GM21423 (cell line): Measurements from ENCODE around the gene PREX1.

Source experiments
- ATAC-seq: cut with Tn5 transposase; IDR thresholded peaks from one replicate; pipeline ENCODE4 v1.9.1; 2021; ENCODE audit warnings: mild to moderate bottlenecking, moderate library complexity; ENCODE audit not compliant: unreplicated experiment

PREX1 gene

DNA sequence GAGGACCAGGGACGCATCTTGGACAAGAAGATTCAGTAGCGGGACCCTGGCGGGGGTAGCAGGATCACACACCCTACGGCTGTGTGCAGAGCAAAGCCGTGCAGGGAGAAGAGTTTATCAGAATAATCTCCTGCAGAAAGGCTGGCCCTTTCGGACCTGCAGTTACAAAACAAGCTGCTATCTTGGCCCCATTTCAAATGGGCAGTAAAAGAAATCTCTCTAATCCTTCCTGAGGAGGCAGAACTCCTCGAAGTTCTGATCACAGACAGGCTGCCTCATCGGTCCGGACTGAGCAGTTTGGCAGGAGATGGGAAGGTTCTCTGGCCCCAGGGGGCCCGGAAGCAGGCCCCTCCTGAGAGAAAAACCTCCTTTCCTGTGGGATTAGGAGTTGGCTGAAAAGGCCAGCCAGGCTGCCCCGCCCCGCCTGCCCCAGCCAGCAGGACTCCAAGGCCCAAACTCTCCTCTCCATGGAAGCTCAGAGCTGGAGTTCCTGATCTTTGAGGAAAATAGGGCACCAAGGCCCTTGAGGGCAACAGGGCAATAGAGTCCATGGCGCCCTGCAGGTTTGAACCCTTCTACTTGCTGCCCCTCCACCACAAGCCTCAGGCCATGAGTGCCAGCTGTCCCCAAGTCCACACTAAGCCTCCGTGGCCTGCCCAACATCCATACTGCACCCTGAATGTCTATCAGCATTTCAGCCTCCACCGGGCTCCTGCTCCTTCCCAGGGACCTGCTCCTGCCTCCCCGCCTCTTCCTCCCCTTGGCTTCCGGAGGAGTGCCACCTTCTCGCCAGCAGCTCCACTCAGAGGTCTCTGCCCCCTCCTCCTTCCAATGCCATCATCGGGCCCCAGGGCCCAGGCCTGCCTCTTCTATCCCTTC, 141.3 kb downstream of the PREX1 start:
- no peak for ATAC-seq

DNA sequence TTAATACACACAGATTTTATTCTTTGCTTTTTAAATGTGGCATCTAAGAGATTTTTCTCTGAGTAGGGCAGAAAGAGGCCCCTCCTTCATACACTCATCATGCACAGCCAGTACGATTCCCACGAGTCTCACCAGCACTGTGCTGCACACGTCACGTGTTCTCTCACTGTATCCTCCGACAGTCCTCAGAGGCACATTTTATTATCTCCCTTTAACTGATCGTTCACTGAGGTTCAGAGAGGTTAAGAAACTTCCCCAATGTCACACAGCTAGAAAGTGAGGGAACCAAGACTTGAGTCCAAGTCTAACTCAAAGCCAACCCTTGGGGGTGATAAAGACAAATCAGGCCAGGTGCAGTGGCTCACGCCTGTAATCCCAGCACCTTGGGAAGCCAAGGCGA, 142.5 kb downstream of the PREX1 start:
- no peak for ATAC-seq

DNA sequence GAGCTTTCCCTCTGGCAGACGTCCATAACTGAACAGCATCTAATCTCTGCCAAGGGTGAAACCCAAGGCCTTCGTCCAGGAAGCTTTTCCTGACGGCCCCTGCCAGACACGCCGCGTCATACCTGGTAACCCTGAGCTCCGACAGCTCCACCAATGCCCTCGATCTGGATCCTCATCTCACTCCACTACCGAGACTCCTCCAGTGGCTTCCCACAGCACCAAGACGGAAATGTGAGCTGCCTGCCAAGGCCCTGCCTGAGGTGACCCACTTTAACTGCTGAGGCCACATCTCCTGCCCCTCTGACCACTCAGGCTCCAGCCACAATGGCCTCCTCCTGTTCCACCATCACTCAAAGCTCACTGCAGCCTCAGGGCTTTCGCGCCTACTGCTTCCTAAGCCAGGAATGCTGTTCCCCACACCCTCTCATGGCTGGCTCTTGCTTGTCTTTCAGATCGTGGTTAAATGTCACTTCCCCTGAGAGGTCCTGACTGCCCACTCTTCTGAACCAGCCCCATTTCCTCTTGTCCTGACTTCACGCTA, 143.2 kb downstream of the PREX1 start:
- no peak for ATAC-seq

DNA sequence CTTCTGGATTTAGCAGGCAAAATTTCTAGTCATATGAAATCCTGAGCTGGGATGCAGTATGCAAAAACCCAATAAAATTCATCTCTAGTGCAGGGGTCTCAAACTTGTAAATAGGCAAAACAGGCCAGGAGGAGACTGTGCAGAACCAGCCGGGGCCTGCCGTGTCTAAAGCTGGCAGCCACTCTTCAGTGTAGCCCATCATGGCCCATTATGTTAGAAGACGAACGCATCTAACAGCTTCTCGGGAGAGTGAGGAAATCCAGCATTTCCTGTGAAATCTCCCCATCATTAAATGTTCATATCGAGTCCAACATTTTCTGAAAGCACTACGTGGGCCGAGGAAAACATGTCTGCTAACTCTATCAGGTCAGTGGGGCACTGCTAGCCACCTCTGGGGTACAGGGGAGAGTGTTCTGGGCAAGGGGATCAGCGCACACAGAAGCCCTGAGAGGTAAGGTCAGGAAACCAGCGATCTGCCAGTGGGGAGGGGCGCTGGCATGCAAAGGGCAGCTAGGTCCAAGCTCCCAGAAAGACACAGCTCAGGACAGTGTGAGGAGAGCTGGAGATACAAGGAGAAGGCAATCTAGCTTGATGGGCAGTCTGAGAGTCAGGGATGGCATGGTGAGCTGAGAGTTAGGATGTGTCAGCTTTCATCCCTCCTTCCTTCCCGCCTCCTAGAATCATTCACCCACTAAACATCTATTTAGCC, 144.2 kb downstream of the PREX1 start:
- no peak for ATAC-seq

DNA sequence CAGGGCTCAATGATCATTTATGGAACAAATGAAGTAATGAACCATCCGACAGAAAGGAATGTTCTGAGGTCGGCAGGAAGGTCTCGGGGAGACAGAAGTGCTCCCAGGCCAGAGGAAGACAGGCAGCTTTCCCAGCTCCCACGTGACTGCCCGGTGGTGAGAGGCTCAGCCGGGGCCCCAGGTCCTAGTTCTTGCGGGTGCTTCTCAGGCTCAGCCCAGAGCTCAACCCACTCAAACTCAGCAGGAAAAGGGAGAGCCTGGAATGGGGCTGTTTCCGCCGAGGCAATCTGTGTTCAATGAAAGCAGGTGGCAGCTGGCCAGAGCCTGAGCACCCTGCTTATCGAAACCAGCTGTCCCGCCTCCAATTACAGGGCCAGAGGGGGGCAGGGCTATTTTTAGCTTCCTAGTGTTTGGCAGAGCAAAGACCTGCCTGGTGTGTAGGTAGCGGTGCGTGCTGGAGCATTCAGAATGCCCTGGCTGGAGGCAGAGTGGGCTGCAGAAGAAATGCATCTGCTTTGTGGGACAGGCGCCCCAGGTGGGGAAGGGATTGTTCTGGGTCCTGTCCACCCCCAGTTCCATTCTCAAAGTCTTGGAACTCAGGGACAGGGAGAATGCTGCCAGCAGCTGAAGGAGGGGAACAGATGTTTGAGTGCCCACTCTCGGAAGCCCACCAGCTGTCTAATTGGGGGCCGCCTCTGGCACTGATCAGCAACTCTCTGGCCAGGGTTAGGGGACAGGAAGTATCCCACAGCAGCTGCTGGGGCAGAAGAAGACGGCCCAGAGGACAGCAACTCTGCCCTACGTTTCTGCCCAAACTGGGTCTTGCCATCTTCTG, 145.1 kb downstream of the PREX1 start:
- ATAC-seq = no peak

DNA sequence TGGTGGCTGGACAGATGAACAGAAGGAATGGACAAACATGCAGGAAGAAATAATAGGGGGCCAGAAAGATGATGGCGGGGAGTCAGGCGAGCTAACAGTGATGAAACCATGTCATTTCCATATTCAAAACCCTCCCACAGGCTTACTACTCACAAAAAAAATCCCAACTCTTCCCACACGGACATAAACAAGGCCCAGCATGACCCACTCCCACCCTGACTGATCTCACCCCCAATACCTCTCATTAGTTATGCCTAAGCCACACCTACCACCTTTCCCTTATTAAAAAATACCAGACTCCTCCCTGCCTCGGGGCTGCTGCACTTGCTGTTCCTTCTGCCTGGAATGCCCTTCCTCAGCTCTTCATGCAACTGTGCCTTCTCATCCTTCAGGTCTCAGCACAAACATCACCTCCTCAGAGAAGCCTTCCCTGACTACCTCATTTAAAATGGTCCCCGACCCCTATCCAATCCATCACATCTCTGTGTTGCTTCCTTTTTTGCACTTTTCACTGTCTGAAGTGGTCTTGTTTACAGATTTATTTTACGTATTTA, 145.8 kb downstream of the PREX1 start:
- no peak for ATAC-seq

DNA sequence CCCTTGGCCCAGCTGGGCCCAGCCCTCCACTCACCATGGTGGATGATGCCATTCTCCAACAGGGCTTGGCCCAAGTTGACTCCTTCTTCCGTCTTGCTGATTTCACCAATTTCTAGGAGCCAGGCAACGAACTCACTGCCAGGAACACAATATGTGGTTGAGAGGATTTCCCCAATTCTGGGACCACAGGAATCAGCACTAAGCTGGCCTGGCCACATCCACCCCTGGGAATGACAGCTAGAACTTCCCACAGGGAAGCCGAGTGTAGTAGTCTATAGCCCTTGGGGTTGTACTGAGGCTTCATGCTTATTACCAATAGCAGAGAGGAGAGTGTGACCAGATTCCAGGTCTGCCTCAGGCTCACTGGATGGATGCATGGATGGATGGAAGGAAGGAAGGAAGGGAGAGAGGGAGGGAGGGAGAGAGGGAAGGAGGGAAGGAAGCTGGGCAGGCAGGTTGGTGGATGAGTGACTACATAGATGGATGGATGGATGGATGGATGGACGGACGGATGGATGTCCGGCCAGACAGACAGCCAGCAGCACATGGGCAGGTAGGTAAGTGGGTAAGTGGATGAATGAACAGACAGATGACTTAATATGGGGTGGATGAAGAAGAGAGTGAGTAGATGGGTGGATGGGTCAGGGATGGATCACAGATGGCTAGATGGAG, 146.5 kb downstream of the PREX1 start:
- no peak for ATAC-seq

DNA sequence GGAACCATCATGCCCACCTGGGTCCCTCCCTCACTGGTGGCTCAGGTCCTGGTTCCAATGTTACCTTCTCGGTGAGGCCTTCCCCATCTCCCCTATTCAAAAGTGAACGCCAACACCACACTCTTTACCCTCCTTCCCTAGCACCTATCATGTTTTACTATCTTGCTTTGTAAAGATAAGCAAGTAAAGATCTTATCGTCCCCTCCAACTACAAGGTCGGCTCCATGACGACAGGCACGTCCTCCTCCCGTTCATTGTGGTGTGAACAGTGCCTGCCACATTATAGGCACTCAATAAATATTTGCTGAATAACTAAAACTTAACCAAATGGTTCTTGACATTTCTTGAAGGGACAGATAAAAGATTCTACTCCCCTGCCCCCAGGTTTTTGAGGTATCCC, 147.1 kb downstream of the PREX1 start:
- no peak for ATAC-seq

DNA sequence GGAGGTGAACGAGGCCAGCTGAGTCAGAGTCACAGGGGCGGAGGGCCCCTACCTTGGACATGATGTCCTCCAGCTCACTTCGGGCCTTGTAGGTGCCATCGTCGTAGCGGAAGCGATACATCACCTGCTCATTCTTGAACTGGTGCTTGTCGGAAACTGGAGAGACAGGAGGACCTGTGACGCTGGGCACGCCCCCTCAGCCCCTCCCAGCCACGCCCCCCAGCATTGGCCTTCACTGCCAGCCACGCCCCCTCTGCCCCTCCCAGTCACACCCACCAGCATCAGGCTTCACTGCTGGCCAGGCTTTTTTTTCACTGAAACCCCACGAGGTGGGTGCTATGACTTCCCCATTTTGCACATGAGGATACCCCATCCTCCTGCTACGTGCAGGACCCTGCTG, 148.2 kb downstream of the PREX1 start:
- no peak for ATAC-seq

DNA sequence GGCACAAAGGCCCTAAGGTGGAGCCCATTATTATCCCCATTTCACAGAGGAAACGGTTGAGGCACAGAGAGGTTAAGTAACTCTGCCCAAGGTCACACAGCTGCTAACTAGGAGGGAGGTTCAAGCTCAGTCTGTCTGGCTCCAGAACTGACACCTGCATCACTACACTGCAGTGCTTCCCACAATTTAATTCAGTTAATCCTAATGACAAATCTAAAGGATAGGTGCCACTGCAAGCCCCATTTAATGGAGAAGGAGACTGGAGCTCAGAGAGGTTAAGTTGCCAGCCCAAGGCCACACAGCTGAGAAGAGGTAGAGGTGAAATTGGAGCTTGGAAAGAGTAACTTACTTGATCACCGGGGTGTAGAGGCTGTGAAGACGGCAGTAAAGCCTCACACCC, 148.8 kb downstream of the PREX1 start:
- ATAC-seq = no peak

DNA sequence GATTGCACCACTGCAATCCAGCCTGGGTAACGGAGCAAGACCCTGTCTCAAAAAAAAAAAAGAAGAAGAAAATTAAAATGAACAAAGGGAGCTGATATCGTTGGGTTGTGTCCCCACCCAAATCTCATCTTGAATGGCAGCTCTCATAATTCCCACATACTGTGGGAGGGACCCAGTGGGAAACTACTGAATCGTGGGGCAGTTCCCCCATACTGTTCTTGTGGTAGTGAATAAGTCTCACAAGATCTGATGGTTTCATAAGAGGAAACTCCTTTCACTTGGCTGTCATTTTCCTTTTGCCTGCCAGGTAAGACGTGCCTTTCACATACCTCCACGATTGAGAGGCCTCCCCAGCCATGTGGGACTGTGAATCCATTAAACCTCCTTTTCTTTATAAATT, 149.4 kb downstream of the PREX1 start:
- ATAC-seq = no peak

DNA sequence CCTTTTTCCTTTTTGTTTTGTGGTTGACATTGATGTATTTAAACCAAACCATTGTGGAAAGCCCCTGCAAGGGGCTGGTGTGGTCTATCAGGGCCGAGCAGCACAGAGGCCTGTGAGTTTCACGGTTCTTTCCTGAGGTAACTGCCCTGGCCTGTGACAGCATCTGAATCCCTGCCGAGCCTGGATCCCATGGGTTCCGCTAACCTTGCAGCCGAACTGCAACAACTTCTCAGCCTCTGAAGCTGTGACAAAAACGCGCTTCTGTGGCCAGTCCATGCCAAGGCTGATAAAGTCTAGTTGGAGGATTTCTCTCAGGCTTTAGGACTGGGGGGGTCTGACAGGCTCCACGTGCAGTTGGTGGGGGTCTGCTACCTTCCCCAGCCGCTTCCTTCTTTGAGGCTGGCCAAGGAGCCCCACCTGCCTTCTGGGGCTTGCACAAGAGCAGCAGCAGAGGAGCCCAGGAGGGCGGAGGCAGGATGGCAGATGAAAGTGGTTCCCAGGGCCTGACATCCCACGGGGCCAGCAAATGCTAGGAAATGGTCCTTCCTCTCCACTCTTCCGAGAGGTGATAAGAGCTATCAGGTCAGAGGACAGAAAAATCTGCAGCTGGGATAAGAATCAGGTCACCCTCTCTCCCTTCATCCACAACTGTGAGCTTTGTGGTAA, 150.9 kb downstream of the PREX1 start:
- no peak for ATAC-seq

DNA sequence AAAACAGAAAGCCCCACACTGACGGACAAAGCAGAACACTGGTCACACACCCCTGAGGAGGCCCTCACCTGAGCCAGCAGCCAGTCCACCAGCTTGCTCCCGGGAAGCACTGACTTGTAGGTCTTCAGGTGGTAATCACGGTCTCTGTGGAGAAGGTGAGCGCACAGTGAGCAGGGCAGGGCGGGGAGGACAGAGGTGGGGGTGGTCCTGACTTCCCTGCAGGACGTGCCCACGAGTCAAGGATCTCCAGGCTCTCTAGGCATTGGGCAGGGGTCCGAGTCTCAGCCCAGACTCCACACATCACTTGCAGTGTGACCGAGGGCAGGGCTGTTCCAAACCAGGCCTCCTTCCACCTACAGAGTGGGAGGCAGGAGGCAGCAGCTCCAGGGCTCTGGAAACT, 151.7 kb downstream of the PREX1 start:
- ATAC-seq = no peak

DNA sequence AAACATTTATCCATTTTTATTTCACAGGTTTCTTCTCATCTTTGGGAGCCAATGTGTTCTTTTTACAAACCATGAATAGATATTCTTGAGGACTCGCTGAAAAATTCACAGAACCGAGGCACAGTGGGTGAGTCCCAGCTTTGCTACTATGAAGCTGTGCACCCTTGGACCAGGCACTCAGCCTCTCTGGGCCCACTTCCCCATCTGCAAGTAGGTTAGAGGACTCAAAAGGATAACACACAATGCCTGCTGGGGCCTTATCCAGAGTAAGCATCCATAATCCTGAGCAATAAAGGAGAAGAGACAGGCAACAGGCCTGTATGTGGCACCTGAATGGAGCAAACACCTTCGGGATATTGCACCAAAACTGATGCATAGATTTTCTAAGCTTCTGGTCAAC, 153.3 kb downstream of the PREX1 start:
- ATAC-seq = no peak

DNA sequence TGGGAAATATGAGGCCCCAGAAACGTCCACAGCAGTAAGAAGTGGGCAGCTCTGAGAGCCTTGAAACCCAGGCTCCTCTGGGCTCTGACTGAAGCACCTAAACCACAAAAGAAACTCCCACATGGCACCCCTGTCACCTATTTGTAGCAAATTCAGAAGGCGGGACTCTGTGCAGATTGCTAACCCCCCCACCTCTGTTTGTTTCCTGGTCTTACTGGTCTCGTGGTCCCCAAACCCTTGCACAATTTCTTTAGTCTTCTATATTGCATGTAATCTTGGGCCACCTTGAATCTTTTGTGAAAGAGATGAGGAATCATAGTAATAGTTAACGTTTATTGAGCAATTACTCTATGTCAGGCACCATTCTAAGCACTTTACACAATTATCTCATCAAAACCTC, 154.3 kb downstream of the PREX1 start:
- ATAC-seq = no peak

DNA sequence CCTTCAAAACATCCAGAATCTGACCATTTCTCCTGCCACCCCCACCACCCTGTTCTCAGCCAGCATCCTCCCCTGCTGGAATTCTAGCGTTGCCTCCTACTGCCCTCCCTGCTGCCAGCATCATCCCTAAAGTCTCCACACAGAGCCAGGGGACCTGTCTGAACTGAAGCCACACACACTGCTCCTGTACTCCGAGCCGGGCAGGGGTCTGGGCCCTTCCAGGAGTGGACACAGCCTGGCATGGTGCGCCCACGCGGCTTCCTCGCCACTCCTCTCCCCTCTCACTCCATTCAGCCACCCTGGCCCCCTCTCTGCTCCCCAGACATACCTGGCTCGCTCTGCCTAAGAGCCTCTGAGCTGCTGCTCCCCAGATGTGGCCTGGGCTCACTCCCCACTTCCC, 155.5 kb downstream of the PREX1 start:
- ATAC-seq = no peak

DNA sequence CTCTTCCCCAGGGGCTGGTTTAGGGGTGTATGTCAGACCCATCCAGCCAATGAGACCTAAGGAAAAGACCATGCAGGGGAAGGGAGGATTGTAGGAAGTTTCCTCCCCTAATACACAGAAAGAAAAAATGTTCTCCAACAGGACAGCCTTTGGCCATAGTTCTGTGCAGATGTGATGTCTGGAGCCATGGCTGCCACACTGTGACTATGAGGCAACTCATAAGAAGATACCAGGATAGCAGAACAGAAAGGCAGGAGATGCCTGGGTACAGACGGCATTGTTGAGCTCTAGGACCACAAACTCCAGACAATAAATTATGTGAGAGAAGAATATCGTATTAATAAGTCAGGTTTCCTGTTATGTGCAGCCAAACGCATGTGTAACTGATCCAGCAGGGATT, 156.7 kb downstream of the PREX1 start:
- no peak for ATAC-seq

DNA sequence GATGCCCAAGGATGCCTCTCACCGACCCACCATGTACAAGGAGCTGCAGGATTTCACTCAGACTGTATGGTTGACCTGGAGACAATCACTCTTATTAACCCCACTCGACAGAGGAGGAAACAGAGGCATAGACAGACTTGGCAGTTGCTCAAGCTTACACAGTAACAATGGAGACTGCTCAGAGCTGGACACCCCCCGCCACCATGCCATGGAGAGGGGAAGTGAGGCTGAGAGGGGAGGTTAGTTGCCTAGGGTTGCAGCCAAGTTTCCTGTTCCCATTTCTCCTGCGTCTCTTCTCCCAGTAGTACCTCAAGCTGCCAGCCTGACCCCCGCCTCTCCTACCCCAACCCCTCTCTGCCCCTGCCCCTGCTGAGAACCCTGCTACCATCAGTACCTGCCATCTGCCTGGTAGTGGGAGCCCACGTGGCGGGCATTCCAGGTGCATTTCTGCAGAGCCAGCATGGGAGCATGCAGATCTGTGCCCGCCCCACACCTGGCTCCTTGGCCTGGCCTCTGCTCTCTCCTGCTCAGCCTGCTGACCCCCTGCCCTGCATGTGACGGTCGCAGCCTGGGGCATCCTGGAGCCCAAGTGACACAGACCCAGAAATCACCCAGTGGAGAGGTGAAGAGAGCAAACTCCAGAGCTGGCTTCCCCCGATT, 157.7 kb downstream of the PREX1 start:
- ATAC-seq = no peak

DNA sequence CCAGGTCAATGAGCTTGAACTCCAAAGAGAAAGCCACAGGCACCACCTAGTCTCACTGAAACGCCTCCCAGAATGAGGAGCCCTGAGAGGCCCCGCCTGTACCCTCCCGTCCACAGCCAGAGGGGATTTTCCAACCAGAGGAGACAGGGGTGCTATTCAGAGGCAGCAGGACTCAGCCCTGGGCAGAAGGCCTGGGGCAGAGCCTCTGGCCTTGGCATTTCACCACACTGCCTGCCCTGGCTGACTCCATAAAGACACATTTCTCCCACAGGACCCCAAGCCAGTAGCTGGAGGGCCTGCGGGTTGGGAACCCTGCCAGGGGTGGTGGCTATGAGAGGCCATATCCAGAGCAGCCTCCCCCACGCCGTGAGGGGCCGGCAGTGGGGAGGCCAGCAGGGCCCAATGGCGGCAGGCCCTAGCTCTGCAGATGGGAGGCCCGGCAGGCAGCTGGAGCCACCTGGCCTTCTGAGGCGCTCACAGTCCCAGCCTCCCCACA, 159.3 kb downstream of the PREX1 start:
- ATAC-seq = no peak
